ENCODE data around the gene VPS13D. TPM values are rescaled to one million over a fixed set of nuclear protein-coding genes. Genes with fewer than 3 reads are reported as not detected.

VPS13D gene
- total RNA-seq, 4 donors from 2014 or later: 88.3 to 123 (median 113) TPM

- Histone ChIP-seq H3K9me3 (no peaks in the 10 kb centered on the region), H3K4me1 (peaks cover 0 to 20% (median 4%) of the 10 kb centered on the region in 4 donors), H3K36me3 (peaks cover 0 to 42% (median 0%) of the 10 kb centered on the region in 3 donors), H3K4me3 (no peak overlapping the region), H3K27me3 (no peaks in the 10 kb centered on the region), H3K27ac (peak overlapping the region in 1 of 4 donors; percentile 67)
- TF ChIP-seq POLR2A (IDR thresholded peaks at IDR 0.05): no peak
- no peak for TF ChIP-seq CTCF (IDR thresholded peaks at IDR 0.05)
- peak in 2 of 3 donors; percentile 68 to 70 for DNase-seq
Observed at GRCh38 chr1:12204140-12204539, 25.7 kb upstream of the VPS13D start.

GRCh38 chr1:12204754-12205658, 24.8 kb upstream of the VPS13D start:
- Histone ChIP-seq H3K4me1 (peaks cover 0 to 27% (median 10%) of the 10 kb centered on the region in 4 donors), H3K9me3 (no peaks in the 10 kb centered on the region), H3K4me3 (no peak overlapping the region), H3K27me3 (no peaks in the 10 kb centered on the region), H3K27ac (peak overlapping the region in 1 of 4 donors; percentile 67), H3K36me3 (peaks cover 0 to 37% (median 0%) of the 10 kb centered on the region in 3 donors)
- TF ChIP-seq CTCF (IDR thresholded peaks at IDR 0.05) (no peak), POLR2A (IDR thresholded peaks at IDR 0.05) (no peak)
- DNase-seq: no peak

- Histone ChIP-seq H3K27ac (no peak overlapping the region), H3K36me3 (peaks cover 0 to 36% (median 0%) of the 10 kb centered on the region in 3 donors), H3K27me3 (no peaks in the 10 kb centered on the region), H3K4me1 (peaks cover 0 to 38% (median 11%) of the 10 kb centered on the region in 4 donors), H3K4me3 (no peak overlapping the region), H3K9me3 (no peaks in the 10 kb centered on the region)
- TF ChIP-seq POLR2A (IDR thresholded peaks at IDR 0.05) (no peak), CTCF (IDR thresholded peaks at IDR 0.05) (no peak)
- no peak for DNase-seq
Observed at GRCh38 chr1:12206238-12206637, 23.6 kb upstream of the VPS13D start.

- Histone ChIP-seq H3K27ac (no peak overlapping the region), H3K9me3 (no peaks in the 10 kb centered on the region)
- DNase-seq: peak in 1 of 3 donors; percentile 46
Observed at GRCh38 chr1:12206792-12207424, 22.9 kb upstream of the VPS13D start.

More at GRCh38 chr1:12206792-12207424, 22.9 kb upstream of the VPS13D start:
- Histone ChIP-seq H3K27me3 (no peaks in the 10 kb centered on the region), H3K36me3 (peaks cover 0 to 29% (median 0%) of the 10 kb centered on the region in 3 donors), H3K4me3 (no peak overlapping the region), H3K4me1 (peaks cover 0 to 35% (median 11%) of the 10 kb centered on the region in 4 donors)
- TF ChIP-seq POLR2A (IDR thresholded peaks at IDR 0.05) (no peak), CTCF (IDR thresholded peaks at IDR 0.05) (no peak)

Data from Peyer's patch (tissue), 4 donors.